Measurements from ENCODE around the gene KXD1. TPM values are rescaled to one million over a fixed set of nuclear protein-coding genes. Genes with fewer than 3 reads are reported as not detected.

KXD1 gene
- total and polyA plus RNA-seq, 10 of the 15 experiments (the other 5 are each of a cell fraction or from before 2014, with no cell fraction given): 27.5 to 209 (median 129) TPM

DNA sequence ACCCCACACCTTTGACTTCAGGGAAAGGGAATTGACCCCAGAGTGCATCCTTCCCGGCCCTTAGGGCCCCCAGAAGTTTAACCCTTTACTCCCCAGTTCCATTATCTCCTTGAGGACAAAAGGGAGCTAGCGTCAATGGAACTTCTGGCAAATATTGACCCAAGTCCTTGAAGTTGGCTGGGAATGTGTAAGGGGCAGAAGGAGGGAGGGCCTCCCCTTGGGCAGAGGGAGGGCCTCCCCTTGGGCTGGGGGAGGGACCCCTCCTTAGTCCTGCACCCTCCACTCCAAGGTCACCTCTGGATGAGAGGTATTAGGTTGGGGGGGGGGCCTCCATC lies 52.0 kb downstream of the KXD1 start:
- Histone ChIP-seq H3K36me3 (ENCODE audit: control insufficient read depth in 2 of 2, insufficient read depth in 2 of 2, low read length in 1 of 2) (no peaks in the 10 kb centered on the region), H3K4me1 (ENCODE audit: control insufficient read depth, insufficient read depth, low read length) (no peaks in the 10 kb centered on the region), H3K4me2 (ENCODE audit: control insufficient read depth, insufficient read depth) (no peak overlapping the region), H3K27ac (ENCODE audit: control insufficient read depth, insufficient read depth) (no peak overlapping the region), H3K9me3 (replicated peaks; ENCODE audit: control insufficient read depth, insufficient read depth, low read length) (no peaks in the 10 kb centered on the region), H3K79me2 (ENCODE audit: control insufficient read depth, insufficient read depth, low read length) (no peaks in the 10 kb centered on the region), H3K4me3 (no peak overlapping the region), H4K20me1 (ENCODE audit: control insufficient read depth, insufficient read depth) (no peaks in the 10 kb centered on the region; the same call in 1 of the 2 replicates), H3K9ac (ENCODE audit: control insufficient read depth, insufficient read depth, low read length) (no peak overlapping the region), H2AFZ (ENCODE audit: control insufficient read depth, low read depth, low read length) (no peak overlapping the region), H3K27me3 (replicated peaks in 1 of 2; ENCODE audit: control insufficient read depth in 2 of 2, insufficient read depth in 2 of 2, low read length in 1 of 2) (peaks cover 25 to 33% of the 10 kb centered on the region in 2 experiments)
- in situ Hi-C loops (cut with MboI): no loop called here
- intact Hi-C loops (cut with micrococcal nuclease; ENCODE audit: unreplicated experiment): no loop called here
- WGBS (ENCODE audit: insufficient coverage, insufficient replicate concordance, low lambda C conversion rate, missing lambda C conversion rate): 50% methylated on average over 2 of the region's 2 CpGs
- RAD21 ChIA-PET (ENCODE audit: unreplicated experiment): no interaction called here
- SMC1A ChIA-PET (ENCODE audit: uncharacterized antibody, unreplicated experiment): no interaction called here
- BruUV-seq (replicated peaks): no TSS peak
- FAIRE-seq (no peak), ATAC-seq (no peak), DNase-seq (ENCODE audit: low read depth, low spot score) (no peak)
- POLR2A ChIA-PET: no interaction called here
- CTCF ChIA-PET: no interaction called here
- TF ChIP-seq PML (IDR thresholded peaks at IDR 0.05; ENCODE audit: low read length): no peak

DNA sequence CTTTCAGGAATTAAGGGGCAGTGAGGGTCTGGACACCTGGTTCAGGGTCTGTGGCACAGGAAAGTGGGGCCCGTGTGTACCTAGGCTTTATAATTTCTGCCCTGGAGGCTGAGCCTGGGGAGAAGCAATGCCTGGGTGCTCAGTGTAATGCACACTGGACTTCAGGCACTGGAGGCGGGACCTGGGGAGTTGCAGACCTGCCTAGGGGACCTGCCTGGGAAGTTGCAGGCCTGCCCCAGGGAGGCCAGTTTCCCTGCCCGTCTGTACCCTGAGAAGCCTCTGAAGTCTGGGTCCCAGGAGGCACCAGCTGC lies 52.5 kb downstream of the KXD1 start:
- Histone ChIP-seq H3K27me3 (replicated peaks in 1 of 2; ENCODE audit: control insufficient read depth in 2 of 2, insufficient read depth in 2 of 2, low read length in 1 of 2) (peaks cover 25 to 31% of the 10 kb centered on the region in 2 experiments), H3K27ac (ENCODE audit: control insufficient read depth, insufficient read depth) (no peak overlapping the region), H3K36me3 (ENCODE audit: control insufficient read depth in 2 of 2, insufficient read depth in 2 of 2, low read length in 1 of 2) (no peaks in the 10 kb centered on the region), H3K9ac (ENCODE audit: control insufficient read depth, insufficient read depth, low read length) (no peak overlapping the region), H2AFZ (ENCODE audit: control insufficient read depth, low read depth, low read length) (no peak overlapping the region), H3K4me3 (no peak overlapping the region), H3K4me1 (ENCODE audit: control insufficient read depth, insufficient read depth, low read length) (no peaks in the 10 kb centered on the region), H4K20me1 (ENCODE audit: control insufficient read depth, insufficient read depth) (peaks cover 1% of the 10 kb centered on the region; the same call in 1 of the 2 replicates), H3K79me2 (ENCODE audit: control insufficient read depth, insufficient read depth, low read length) (no peaks in the 10 kb centered on the region), H3K4me2 (ENCODE audit: control insufficient read depth, insufficient read depth) (no peak overlapping the region), H3K9me3 (replicated peaks; ENCODE audit: control insufficient read depth, insufficient read depth, low read length) (no peaks in the 10 kb centered on the region)
- ChIA-PET SMC1A (ENCODE audit: uncharacterized antibody, unreplicated experiment) (no interaction called here), CTCF (no interaction called here), RAD21 (ENCODE audit: unreplicated experiment) (no interaction called here), POLR2A (no interaction called here)
- no peak for FAIRE-seq
- in situ Hi-C loops (cut with MboI) (no loop called here), intact Hi-C loops (cut with micrococcal nuclease; ENCODE audit: unreplicated experiment) (no loop called here)
- WGBS (ENCODE audit: insufficient coverage, insufficient replicate concordance, low lambda C conversion rate, missing lambda C conversion rate): 17% methylated on average over 3 of the region's 3 CpGs
- BruUV-seq (replicated peaks): no TSS peak
- no peak for DNase-seq (ENCODE audit: low read depth, low spot score)
- no peak for TF ChIP-seq MYB (IDR thresholded peaks at IDR 0.05; ENCODE audit: borderline replicate concordance, low read depth, low read length)
- TF ChIP-seq RAD51 (IDR thresholded peaks at IDR 0.05): no peak
- no peak for ATAC-seq
